LoVo (cell line): ENCODE results near the gene C7.

Source experiments
- DNase-seq: peaks from one replicate; pipeline ENCODE4 v3.0.0-alpha.2; 2016; ENCODE audit warnings: low spot score

The C7 gene

DNA sequence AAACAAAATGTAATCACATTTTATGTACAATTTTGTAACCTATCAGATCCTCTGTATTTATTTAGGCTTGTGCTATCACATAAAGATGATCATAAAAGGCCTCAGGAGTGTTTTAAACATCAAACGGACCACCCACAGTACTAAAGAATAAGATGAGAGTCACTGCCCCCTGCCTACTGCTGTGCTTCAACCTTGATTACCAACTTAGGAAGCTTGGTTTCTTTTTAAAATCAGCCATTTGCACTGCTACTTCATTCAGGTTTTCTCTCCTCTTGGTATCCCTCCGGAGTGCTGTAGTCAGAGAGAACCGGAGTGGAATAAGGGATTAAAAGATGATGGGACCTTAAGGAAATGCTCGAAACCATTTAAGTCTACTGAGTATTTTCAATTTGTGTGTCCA, 6.9 kb downstream of the C7 start:
- no peak for DNase-seq

DNA sequence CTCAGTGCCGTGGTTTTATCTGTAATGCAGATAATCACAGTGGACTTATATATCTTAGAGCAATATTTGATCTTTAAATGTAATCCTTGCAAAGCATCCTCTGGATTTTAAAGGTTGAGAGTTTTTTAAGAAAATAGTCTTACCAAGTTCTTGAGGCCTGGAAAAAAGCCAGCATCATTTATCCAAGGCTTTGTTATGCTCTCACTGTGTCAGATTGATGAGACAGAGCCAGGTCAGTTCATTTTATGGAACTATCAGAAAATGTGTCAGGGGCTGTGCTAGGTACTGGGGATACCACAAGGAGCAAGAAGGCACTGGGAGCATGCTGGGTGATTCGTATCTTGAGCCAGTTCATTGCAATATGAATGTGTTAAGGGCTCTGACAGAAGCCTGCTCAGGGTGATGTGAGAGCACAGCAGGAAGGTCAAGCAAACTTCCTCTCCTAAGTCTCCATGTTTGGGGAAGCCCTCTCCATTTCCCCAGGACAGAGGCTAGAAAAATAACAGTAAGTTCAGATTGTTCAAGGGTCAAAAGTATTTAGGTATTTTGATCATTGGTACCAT, 19.7 kb downstream of the C7 start:
- DNase-seq, result no peak

- DNase-seq, result no peak
Observed at GRCh38 chr5:40932766-40933165, 23.5 kb downstream of the C7 start.

DNA sequence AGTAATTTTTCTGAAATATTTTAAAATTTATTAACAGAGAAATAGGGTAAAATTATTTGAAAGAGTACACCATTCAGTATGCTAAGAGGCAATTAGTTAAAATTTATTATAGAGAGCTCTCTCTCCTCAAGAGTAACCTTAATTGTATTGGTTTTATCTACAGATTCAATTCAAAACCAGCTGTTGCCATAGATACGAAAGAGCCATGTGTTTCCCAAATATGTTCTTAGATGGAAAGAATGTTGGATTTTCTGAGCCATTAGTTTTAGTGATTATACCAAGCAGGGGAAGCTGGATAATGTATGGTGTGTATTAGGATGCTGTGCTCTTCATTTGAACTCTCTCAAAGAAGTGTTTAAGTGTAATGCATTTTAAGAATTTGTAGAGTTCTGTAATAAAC, 27.8 kb downstream of the C7 start:
- DNase-seq, result no peak

GRCh38 chr5:40939753-40940152, 30.5 kb downstream of the C7 start:
- no peak for DNase-seq

GRCh38 chr5:40945111-40945510, 35.8 kb downstream of the C7 start:
- peak; percentile 24 for DNase-seq

- DNase-seq, result no peak
Observed at GRCh38 chr5:40955313-40955712, 46.0 kb downstream of the C7 start.

GRCh38 chr5:40957048-40957447, 47.8 kb downstream of the C7 start:
- DNase-seq, result no peak

DNA sequence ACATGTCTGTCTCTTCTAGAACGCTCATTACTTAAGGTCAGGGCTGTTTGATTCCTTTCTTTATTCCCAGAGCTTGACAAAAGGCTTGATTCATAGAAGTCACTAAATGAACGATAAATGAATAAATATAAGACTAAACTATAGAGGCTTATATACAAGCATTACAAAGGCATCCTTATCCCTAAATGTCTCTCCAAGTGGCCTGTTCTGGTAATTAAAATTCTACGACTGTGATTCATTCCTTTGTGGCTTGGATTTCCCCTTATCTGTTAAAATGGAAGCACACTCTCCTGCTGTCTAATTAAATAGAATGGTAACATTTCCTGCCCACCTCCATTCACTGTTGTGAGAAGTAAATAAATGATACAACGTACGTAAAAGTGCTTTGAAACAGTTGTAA, 49.5 kb downstream of the C7 start:
- DNase-seq, result no peak

GRCh38 chr5:40960037-40960436, 50.7 kb downstream of the C7 start:
- DNase-seq, result no peak

- no peak for DNase-seq
Observed at GRCh38 chr5:40962207-40962955, 53.1 kb downstream of the C7 start.

- DNase-seq, result no peak
Observed at GRCh38 chr5:40972434-40972833, 63.1 kb downstream of the C7 start.

DNA sequence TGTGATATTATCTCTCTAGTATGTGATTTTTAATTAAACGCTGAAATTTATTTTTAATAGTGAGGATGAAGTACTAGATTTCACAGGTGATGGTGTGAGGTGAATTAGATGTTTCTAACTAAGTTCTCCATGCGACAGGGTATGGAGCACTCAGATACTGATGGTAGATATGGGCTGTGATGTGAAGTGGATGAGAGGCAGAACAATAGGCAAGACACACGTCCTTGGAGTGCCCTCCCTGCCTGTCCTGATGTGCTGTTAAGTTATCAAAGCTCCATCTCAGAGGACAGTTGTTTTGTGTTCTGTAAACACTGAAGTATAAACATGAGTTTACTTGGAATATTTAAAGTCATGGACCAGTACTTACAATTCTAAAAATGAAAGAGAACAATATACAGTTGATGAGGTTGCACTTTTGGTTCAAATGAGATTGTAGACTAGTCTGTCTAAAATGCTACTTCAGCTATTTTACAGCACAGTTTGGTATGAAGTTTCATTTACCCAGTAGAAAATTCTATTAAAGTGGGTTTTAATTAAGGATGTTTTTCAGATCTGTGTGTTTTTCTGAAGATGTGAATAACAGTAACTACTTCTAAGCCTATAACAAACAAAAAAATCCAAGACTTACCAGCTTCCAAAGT, 64.2 kb downstream of the C7 start:
- no peak for DNase-seq

GRCh38 chr5:40976041-40976440, 66.7 kb downstream of the C7 start:
- DNase-seq, result no peak

DNA sequence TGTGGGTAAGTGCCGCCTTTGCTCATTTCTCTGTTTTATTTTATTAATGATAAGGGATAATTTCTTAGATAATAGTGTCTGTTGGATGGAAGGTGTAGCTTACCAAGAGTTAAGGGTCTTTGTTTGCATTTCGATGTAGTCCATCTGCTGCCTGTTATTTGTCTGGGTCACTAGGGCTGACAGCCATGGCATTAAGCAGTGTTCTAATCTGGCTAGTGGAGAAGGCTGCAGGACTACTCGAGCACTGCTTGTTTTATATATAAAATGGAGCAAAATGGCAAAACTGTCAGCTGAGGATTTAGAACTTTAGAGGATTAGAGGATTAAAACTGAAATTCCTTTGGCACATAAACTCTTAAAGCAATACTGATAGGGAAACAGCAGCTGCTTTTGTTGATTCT, 67.5 kb downstream of the C7 start:
- DNase-seq, result no peak

- DNase-seq, result no peak
Observed at GRCh38 chr5:40981420-40981819, 72.1 kb downstream of the C7 start.

DNA sequence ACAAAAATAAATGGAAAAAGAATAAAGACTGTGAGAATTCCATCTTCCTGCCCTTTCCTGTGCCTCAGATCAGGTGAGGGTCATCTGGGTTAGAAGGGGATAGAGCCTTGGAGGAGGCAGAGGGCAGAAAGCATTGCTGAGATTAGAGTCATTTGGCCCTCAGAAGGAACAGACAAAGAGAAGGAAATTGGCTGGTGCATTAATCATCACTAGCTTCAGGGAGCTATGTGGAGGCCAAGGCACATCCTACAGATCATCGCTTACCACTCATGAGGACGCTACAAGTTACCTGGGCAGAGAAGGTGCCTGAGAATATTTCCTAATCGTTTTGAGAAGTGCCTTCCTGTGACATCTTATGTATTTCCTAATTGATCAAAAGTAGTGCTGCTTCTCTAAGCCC, 74.5 kb downstream of the C7 start:
- no peak for DNase-seq

- DNase-seq, result no peak
Observed at GRCh38 chr5:40984884-40985283, 75.6 kb downstream of the C7 start.

GRCh38 chr5:40985501-40985900, 76.2 kb downstream of the C7 start:
- DNase-seq, result no peak

DNA sequence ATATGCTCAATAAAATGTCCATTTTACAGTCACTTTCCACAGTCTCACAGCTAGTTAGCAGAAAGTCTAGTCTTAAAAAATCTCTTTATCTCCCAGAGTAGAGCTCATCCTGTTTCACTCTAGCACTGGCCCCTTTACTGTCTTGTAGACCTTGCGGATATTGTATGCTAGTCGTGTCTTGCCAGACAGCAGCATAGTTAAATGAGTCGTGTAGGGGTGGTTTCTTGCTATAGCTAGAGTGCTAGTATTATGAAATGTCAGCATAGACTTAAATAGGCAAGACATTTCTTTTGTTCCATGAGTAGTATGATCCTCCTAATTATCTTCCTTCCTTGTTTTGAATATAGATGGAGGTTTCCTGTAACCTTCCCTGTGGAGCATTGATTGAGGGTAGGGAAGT, 77.4 kb downstream of the C7 start:
- no peak for DNase-seq

- no peak for DNase-seq
Observed at GRCh38 chr5:40987349-40987748, 78.1 kb downstream of the C7 start.

DNA sequence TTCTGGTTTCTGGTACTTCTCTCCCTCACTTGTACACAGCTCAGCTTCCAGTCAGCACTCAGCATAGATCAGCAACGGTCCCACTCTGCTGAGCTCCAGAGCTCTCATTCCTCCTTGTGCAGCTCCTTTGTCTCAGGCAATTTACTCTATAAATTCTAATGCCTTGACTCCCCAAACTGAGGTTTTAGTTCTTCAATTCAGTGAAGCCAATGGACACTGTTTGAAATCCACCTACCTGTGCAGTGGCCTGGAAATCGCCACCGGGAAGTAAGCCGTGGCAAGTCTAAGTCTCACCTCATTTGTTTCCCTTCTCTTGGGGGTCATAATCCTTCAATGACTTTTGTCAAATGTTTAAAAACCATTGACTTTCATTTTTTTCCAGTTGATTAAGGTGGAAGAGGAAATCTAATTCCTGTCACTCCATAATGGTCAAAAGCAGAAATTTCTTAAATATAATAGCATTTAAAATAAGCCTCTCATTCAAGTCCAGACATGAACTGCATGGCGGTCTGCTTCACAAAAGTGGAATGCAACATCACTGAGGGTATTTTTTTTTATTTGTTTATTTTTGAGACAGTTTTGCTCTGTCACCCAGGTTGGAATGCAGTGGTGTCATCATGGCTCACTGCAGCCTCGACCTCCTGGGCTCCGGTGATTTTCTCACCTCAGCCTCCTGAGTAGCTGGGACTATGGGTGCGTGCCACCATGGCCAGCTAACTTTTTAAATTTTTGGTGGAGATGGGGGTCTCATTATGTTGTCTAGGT, 79.6 kb downstream of the C7 start:
- no peak for DNase-seq
